Measurements from ENCODE around the gene FRMD4A. TPM values are rescaled to one million over a fixed set of nuclear protein-coding genes. Genes with fewer than 3 reads are reported as not detected.

FRMD4A gene
- total RNA-seq, 1 experiment from 2014 or later = 0.23 TPM

DNA sequence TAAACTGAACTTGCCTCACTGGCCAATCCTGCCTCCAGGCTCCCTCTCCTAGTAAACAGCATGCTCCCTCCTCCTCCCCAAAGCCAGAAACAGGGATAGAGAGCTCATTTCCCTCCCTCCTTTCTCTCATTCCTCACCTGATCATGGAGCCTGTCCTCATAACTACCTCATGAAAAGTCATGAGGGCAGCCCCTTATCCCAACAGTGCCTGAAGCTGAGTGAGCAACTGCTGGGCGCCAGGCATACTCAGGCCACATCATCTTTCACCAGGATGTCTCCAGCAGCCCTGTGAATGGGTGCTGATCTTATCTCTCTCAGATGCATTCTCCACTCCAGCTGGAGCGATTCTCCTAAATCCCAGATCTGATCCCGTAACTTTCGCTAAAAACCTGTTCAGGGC, 436.8 kb downstream of the FRMD4A start:
- peaks cover 55% of the 10 kb centered on the region for H3K27me3 Mint-ChIP-seq (ENCODE audit: insufficient read depth, unreplicated experiment)
- BruUV-seq (replicated peaks) = no TSS peak
- no peak for DNase-seq (ENCODE audit: unreplicated experiment)
- H3K9me3 Mint-ChIP-seq (ENCODE audit: unreplicated experiment) = no peaks in the 10 kb centered on the region
- ChIA-PET CTCF (no interaction called here), POLR2A (interaction anchor here (1.0 kb wide), 1 partner anchor 9 kb away, joined by 3 read pairs; no protein-coding TSS in a partner anchor)
- no peak overlapping the region for H3K4me3 Mint-ChIP-seq (ENCODE audit: unreplicated experiment)
- H3K36me3 Mint-ChIP-seq (ENCODE audit: insufficient read depth, unreplicated experiment) = no peaks in the 10 kb centered on the region
- no peaks in the 10 kb centered on the region for H3K4me1 Mint-ChIP-seq (ENCODE audit: insufficient read depth, unreplicated experiment)
- TF ChIP-seq, protein P1, sequence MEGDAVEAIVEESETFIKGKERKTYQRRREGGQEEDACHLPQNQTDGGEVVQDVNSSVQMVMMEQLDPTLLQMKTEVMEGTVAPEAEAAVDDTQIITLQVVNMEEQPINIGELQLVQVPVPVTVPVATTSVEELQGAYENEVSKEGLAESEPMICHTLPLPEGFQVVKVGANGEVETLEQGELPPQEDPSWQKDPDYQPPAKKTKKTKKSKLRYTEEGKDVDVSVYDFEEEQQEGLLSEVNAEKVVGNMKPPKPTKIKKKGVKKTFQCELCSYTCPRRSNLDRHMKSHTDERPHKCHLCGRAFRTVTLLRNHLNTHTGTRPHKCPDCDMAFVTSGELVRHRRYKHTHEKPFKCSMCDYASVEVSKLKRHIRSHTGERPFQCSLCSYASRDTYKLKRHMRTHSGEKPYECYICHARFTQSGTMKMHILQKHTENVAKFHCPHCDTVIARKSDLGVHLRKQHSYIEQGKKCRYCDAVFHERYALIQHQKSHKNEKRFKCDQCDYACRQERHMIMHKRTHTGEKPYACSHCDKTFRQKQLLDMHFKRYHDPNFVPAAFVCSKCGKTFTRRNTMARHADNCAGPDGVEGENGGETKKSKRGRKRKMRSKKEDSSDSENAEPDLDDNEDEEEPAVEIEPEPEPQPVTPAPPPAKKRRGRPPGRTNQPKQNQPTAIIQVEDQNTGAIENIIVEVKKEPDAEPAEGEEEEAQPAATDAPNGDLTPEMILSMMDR (IDR thresholded peaks at IDR 0.05; ENCODE audit: unreplicated experiment) = no peak
- intact Hi-C loops (cut with micrococcal nuclease) = no loop called here
- no peak overlapping the region for H3K27ac Mint-ChIP-seq (ENCODE audit: low read depth, unreplicated experiment)

DNA sequence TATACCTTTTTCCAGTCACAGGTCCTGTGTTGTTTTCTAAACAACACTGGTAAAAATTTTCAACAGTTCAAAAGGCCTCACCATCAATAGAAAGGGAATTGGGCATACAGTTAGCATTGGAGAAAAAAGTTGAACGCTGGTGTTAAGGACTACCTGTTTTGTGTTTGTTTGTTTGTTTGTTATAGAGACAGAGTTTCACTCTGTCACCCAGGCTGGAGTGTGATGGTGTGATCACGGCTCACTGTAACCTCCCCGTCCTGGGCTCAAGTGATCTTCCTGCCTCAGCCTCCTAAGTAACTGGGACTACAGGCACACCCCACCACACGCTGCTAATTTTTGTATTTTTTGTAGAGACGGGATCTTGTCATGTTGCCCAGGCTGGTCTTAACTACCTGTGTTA, 437.9 kb downstream of the FRMD4A start:
- TF ChIP-seq, protein P1 (IDR thresholded peaks at IDR 0.05; ENCODE audit: unreplicated experiment) = no peak
- no TSS peak for BruUV-seq (replicated peaks)
- no peak for DNase-seq (ENCODE audit: unreplicated experiment)
- ChIA-PET POLR2A (no interaction called here), CTCF (interaction anchor here (0.6 kb wide), 1 partner anchor 19 kb away, joined by 3 read pairs; no protein-coding TSS in a partner anchor)
- Mint-ChIP-seq H3K27me3 (ENCODE audit: insufficient read depth, unreplicated experiment) (peaks cover 66% of the 10 kb centered on the region), H3K4me1 (ENCODE audit: insufficient read depth, unreplicated experiment) (no peaks in the 10 kb centered on the region), H3K27ac (ENCODE audit: low read depth, unreplicated experiment) (no peak overlapping the region), H3K36me3 (ENCODE audit: insufficient read depth, unreplicated experiment) (no peaks in the 10 kb centered on the region), H3K4me3 (ENCODE audit: unreplicated experiment) (no peak overlapping the region), H3K9me3 (ENCODE audit: unreplicated experiment) (no peaks in the 10 kb centered on the region)
- intact Hi-C loops (cut with micrococcal nuclease) = no loop called here

DNA sequence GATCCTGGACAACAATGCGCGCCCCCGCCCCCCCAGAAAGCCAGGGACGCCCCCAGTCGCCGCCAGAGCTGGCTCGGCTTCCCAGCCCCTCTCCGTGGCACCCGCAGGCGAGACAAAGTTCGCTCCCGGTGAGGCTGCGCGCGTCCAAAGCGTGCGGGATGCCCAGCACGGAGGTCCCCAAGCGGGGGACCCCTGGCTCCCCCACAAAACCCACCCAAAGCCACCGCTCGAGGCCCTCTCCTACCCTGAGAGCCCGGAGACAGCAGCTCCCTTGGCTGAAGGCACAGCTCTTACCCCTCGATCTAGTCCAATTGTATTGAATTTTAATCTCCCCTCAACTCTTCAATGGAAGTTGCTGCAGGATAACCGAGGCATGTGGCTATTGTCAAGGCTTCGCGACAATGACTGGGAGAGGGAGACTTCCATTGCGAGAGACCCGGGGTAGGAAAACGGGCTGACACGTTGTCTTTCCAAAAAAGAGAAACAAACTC, 438.7 kb downstream of the FRMD4A start:
- H3K9me3 Mint-ChIP-seq (ENCODE audit: unreplicated experiment) = no peaks in the 10 kb centered on the region
- ChIA-PET POLR2A (no interaction called here), CTCF (no interaction called here)
- H3K36me3 Mint-ChIP-seq (ENCODE audit: insufficient read depth, unreplicated experiment) = no peaks in the 10 kb centered on the region
- intact Hi-C loops (cut with micrococcal nuclease) = no loop called here
- BruUV-seq (replicated peaks) = no TSS peak
- H3K4me1 Mint-ChIP-seq (ENCODE audit: insufficient read depth, unreplicated experiment) = no peaks in the 10 kb centered on the region
- H3K27ac Mint-ChIP-seq (ENCODE audit: low read depth, unreplicated experiment) = no peak overlapping the region
- peaks cover 70% of the 10 kb centered on the region for H3K27me3 Mint-ChIP-seq (ENCODE audit: insufficient read depth, unreplicated experiment)
- TF ChIP-seq, protein P1 (IDR thresholded peaks at IDR 0.05; ENCODE audit: unreplicated experiment) = no peak
- no peak overlapping the region for H3K4me3 Mint-ChIP-seq (ENCODE audit: unreplicated experiment)
- DNase-seq (ENCODE audit: unreplicated experiment) = no peak

DNA sequence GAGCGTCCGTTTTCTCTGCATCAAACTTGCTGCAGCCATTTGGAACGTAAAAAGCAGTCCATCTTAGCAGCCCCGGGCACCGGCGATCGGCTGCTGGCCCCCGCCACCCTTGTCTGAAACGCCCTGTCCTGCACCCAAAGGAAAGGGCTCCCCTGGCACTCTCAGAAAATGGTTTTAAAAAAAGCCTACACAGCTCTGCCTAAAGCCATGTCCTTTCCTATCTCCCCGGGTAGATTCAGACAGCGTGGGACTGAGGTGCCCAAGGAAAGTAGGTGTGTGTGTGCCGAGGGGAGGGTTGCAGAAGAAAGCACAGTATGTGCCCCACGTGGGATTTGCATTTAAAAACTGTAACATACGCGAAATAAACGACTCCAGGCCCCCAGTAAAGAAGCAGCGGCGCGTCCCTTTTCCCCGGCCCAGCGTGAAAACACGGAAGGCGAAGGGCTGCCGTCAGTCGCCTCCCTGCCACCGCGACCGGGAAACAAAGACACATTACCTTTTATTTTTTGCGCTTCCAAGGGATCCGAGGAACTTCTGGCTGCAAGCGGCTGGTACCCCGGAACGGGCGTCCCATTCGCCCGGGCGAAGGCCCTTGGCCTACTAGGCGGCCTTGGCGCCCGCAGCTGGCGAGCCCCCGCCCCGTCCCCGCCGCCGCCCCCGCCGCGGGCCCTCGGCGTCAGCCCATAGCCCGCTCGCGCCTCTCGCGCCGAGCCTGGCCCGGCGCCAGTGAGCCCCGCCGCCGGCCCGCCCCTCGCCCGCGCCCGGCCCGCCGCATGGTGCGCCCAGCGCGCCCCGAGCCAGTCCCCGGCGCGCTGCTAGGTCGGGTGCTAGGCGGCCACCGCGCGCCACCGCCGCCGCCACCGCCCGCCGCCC, 439.4 kb downstream of the FRMD4A start:
- Mint-ChIP-seq H3K4me3 (ENCODE audit: unreplicated experiment) (no peak overlapping the region), H3K9me3 (ENCODE audit: unreplicated experiment) (no peaks in the 10 kb centered on the region), H3K27ac (ENCODE audit: low read depth, unreplicated experiment) (no peak overlapping the region), H3K36me3 (ENCODE audit: insufficient read depth, unreplicated experiment) (no peaks in the 10 kb centered on the region), H3K27me3 (ENCODE audit: insufficient read depth, unreplicated experiment) (peaks cover 70% of the 10 kb centered on the region), H3K4me1 (ENCODE audit: insufficient read depth, unreplicated experiment) (no peaks in the 10 kb centered on the region)
- no TSS peak for BruUV-seq (replicated peaks)
- ChIA-PET CTCF (no interaction called here), POLR2A (no interaction called here)
- no peak for DNase-seq (ENCODE audit: unreplicated experiment)
- intact Hi-C loops (cut with micrococcal nuclease) = no loop called here
- TF ChIP-seq, protein P1 (IDR thresholded peaks at IDR 0.05; ENCODE audit: unreplicated experiment) = no peak

Measured in MCF 10A (cell line).